ENCODE results near the gene ARHGEF19. TPM values are rescaled to one million over a fixed set of nuclear protein-coding genes. Genes with fewer than 3 reads are reported as not detected.

ARHGEF19 gene
- total and polyA plus RNA-seq, 2 of the 13 experiments (the other 11 are each of a cell fraction or from before 2014, with no cell fraction given) = 1.7 to 1.8 TPM

GRCh38 chr1:16175610-16176553 lies 36.6 kb downstream of the ARHGEF19 start (continued):
- TF ChIP-seq CERS6 (CRISPR knock-in tag; IDR thresholded peaks at IDR 0.05) = no peak
- no peak for TF ChIP-seq ZSCAN25 (CRISPR knock-in tag; IDR thresholded peaks at IDR 0.05)
- TF ChIP-seq ZNF841 (CRISPR knock-in tag; IDR thresholded peaks at IDR 0.05; ENCODE audit: borderline replicate concordance) = no peak
- TF ChIP-seq TFDP2 (CRISPR knock-in tag; IDR thresholded peaks at IDR 0.05) = no peak
- TF ChIP-seq ZNF816 (CRISPR knock-in tag; IDR thresholded peaks at IDR 0.05; ENCODE audit: borderline replicate concordance) = no peak
- no peak for TF ChIP-seq ZBTB34 (CRISPR knock-in tag; IDR thresholded peaks at IDR 0.05)
- TF ChIP-seq GMEB2 (CRISPR knock-in tag; IDR thresholded peaks at IDR 0.05; ENCODE audit: low read depth) = no peak
- no peak for TF ChIP-seq RBM22 (optimal IDR thresholded peaks at IDR 0.05; ENCODE audit: low read length)
- TF ChIP-seq ZNF792 (CRISPR knock-in tag; IDR thresholded peaks at IDR 0.05) = no peak
- no peak for TF ChIP-seq STAG1 (CRISPR knock-in tag; IDR thresholded peaks at IDR 0.05)
- TF ChIP-seq JUND (CRISPR knock-in tag; IDR thresholded peaks at IDR 0.05) = no peak
- no peak for TF ChIP-seq TIGD3 (CRISPR knock-in tag; IDR thresholded peaks at IDR 0.05; ENCODE audit: borderline replicate concordance)
- TF ChIP-seq CEBPZ (IDR thresholded peaks at IDR 0.05; ENCODE audit: low read length) = no peak
- no peak for TF ChIP-seq MXI1 (IDR thresholded peaks at IDR 0.05; ENCODE audit: borderline replicate concordance, low read depth, low read length)
- no peak for TF ChIP-seq HHEX (CRISPR knock-in tag; IDR thresholded peaks at IDR 0.05)
- TF ChIP-seq CBX5 (CRISPR knock-in tag; IDR thresholded peaks at IDR 0.05; ENCODE audit: borderline replicate concordance) = no peak
- TF ChIP-seq MYPOP (CRISPR knock-in tag; IDR thresholded peaks at IDR 0.05) = no peak

Data from HepG2 (cell line).